Muscle of back (tissue), 11 donors: ENCODE measurements around the gene EEF1AKMT1. TPM values are rescaled to one million over a fixed set of nuclear protein-coding genes. Genes with fewer than 3 reads are reported as not detected.

Source experiments
- DNase-seq, 3 donors: peaks; one replicate each; pipeline versions ENCODE4 v3.0.0 to v3.0.0-alpha.2; 2013
- polyA plus RNA-seq, 10 donors: library from polyadenylated mRNA; unstranded; fragments of 120-200 nt; gene quantifications; one replicate each; pipeline ENCODE4 v1.2.1, GENCODE V29; 2013; ENCODE audit not compliant: insufficient read length in 10 of 10

The EEF1AKMT1 gene
- polyA plus RNA-seq, 10 donors, result 10.5 to 14.6 (median 12.4) TPM

DNA sequence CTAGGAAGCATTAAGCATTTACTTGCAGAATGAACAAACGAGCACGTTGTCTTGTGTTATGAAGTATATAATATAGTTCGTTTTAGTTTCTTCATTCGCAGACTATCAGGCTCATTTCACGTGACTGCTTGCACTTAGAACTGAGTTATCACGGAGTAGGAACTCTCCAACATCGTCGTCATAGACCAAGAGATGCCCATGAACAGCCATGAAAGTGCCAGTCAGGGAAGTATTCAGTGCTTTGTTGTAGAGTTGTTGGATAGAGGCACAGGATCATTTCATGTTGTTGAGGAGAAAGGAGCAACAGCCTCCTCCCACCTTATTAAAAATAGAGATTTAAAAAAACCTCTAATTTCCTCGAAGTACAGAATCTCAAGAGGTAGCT is 71.2 kb downstream of the EEF1AKMT1 start:
- peak in 1 of 3 donors; percentile 61 for DNase-seq

DNA sequence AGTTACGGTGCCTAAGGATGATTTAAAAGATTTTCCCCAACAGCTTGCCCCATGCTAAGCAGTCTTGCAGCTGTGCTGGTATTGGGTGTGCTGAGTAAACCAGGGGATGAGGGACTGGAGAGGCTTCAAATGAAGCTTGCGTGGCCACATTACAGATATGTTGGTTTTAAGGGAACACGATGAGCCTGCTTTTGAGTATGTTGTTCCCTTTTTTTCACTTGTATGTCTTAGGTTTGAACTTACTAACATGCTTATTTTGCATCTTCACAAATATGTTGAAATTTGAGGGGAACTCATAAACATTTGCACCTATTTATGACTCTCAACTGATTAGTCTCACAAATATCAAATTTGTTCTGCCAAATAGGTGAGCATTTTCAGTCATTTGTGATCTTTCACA is 72.3 kb downstream of the EEF1AKMT1 start:
- no peak for DNase-seq

DNA sequence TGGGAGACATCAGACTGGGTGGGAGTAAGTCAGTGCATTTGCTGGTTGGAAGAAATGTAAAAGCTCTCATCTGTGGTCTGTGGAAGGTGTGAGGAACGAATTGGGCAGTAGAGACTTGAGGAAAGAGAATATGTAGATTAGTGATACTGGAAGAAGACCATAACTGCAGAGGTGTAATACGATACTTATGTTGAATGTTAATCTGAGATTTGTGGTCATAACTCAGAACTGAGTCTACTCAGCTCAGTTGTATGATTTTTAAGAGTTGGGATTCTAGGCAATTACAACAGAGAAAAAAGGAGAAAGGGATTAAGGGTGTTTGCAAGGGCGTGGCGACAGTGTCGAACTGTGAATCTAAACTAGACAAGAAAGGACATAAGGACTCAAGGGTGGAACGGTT is 73.5 kb downstream of the EEF1AKMT1 start:
- no peak for DNase-seq

DNA sequence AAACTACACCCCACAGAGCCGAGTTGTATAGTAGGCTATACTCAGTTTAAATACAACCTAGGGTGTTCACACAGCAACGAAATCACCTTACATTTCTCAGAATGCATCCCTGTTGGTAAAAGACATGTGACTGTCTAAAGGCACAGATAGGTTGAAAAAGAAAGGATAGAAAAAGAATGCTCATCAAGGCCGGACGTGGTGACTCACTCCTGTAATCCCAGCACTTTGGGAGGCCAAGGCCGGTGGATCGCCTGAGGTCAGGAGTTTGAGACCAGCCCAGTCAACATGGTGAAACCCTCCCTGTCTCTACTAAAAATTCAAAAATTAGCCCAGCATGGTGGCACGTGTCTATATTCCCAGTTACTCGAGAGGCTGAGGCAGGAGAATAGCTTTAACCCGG is 74.0 kb downstream of the EEF1AKMT1 start:
- DNase-seq, result no peak

DNA sequence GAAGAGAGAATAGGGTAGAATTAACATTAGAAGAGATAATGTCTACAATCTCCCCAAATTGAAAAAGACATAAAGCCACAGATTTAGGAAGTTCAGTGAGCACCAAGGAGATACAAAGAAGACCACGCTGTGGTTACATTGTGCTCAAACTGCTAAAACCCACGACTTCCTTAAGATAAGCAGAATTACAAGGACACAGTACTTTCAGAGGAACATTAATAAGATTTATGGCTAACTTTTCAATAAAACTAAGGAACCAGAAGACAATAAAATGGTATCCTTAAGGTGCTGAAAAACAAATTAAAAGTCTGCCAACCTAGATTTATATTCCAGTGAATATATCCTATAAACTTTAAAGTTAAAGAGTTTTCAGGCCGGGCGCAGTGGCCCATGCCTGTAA is 77.7 kb downstream of the EEF1AKMT1 start:
- DNase-seq, result no peak

DNA sequence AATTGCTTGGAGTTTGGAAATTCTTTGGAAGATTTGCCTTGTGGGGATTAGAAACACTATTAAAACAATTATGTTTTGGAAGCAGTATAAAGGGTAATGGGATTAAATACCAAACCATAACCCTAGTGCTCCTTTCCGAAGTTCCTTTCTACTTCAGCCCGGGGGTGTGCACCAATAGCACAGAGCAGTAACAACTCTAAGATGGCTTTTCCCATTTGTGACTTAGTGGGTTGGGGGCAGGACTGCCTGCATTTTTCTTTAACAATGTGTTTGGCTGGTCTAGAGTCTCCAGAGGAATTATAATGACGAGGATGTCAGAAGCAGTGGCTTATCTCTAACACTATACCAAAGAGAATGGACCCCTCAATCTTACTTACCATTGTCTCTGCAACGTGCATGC is 82.1 kb downstream of the EEF1AKMT1 start:
- DNase-seq, result no peak

DNA sequence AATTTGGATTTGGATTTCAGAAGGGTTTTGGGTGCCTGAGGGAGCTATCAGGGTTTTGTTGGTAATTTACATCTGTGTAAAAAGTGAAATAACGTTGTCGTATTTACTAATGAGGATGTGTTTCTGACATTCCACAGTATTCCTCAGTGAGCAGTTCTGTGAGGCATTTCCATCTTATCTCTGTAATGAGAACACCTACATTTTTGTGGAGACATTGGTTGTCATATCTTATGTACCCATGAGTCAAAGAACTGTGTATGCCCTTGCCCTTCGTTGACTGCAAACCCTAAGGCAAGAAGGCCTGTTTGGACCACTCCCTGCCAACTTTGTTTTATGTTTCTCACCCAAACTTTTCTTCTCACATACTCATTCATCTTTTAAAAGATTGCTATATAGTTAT is 84.5 kb downstream of the EEF1AKMT1 start:
- DNase-seq, result no peak

DNA sequence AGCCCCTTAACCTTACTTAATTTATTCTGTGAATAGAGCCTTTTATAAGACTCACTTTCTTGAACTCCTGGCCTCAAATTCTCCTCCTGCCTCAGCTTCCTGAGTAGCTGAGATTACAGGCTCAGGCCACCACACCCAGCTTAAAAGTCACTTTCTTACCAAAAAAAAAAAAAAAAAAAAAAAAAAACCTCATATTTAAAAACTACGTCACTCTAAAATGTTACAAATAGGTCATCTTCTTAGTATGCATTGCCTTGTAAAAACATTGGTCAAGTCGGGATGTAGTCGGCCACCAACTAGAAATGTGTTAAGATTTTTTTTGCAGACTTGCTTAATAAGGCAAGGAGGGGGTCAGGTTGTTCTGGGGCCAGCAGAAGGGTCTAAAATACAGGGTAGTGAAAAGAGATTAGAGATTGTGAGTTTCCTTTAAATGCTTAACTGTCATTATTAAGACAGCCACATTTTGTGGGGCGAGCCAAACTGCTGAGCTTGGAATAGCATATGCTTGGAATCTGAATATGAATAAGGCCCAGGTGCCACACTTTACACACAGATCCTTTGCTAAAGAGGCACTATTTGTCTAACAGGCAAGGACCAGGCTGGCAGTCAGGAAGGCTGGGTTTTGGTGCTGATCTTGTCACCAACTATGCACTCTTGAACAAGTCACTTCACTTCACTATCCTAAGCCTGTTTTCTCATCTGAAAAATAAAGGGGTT is 86.7 kb downstream of the EEF1AKMT1 start:
- no peak for DNase-seq

DNA sequence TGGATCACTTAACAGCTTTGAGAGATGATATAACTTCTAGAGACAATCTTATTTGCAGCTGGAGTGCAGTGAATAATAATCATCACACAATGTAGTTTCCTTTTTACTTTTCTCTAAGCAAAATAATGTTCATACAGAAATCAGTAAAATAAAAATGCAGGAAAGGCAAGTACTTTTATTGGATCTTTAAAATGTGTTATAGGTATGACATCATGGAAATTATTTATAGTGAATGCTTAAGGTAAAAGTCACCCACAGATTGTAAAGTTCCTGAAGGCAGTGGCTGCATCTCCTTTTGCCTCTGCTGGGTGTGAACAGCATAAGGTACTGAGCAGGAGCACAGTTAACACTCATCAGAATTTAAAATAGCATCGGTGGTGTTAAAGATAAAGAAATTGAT is 87.6 kb downstream of the EEF1AKMT1 start:
- no peak for DNase-seq

DNA sequence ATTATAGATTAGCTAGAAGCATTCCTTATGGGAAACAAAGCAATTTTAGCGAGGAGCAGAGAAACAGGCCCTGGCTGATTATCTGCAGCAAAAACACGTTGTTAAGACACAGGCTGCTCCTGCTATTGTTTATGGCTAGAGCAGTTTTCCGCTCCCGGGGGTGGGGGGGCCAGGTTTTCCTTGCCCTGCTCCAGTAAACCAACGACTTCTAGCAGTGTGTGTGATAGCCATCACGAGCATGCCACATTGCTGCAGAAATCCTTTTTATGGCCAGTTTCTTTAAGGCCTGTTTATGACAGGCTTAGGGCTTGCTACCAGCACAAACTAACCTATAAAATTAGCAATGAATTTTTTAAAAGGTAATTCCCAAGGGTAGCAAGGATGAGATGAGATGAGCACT is 88.7 kb downstream of the EEF1AKMT1 start:
- no peak for DNase-seq

DNA sequence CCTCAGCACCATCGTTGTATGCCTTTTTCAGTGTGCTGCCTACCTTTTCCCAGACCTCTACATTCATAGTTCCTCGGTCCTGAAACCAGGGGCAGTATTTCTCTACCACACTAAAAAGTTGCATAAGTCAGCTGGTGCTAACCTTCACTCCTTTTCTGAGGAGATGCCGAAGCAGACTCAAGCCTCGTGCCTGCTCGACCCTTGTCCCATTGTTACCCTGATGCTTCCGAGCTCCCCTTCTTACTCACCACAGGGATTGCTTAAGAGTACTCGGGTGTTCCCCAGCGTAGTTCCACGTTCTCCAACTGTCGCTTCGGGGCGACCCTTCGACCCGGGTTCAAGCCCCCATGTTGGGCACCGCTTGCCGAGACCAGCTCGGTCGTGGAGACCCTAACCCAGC is 89.2 kb downstream of the EEF1AKMT1 start:
- DNase-seq, result no peak

DNA sequence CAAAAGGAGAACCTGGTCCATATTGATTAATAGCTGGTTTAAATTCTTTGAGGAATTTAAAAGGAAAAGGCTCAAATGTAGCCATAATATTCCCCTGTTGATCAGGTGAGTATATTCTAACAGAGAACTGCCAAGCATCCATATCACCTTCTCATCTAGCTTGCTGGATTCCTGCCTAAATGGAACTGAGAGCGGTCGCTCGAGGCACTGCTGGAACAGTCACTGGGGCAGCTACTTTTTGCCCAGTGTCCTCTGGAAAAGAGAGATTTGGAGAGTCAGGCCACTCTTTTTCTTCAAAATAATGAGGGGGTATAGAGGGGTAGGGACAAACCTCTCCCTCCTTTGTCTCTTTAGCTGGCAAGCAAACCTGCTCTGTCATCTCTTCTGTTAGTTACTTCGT is 89.7 kb downstream of the EEF1AKMT1 start:
- no peak for DNase-seq

DNA sequence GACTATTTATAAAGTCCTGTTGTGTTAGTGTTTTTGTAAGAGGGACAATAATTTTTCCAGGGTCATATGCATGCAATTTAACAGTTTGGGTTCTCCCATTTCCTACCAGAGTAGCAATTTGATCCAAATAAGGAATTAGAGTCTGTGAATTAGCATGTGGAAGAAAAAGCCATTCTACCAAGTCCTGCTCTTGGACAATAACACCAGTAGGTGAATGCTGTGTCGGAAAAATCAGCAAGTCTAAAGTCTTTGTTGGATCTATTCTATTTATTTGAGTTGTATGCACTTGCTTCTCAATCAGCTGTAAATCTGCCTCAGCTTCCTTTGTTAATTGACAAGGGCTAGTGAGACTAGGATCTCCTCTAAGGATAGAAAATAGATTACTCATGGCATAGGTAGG is 91.7 kb downstream of the EEF1AKMT1 start:
- no peak for DNase-seq

DNA sequence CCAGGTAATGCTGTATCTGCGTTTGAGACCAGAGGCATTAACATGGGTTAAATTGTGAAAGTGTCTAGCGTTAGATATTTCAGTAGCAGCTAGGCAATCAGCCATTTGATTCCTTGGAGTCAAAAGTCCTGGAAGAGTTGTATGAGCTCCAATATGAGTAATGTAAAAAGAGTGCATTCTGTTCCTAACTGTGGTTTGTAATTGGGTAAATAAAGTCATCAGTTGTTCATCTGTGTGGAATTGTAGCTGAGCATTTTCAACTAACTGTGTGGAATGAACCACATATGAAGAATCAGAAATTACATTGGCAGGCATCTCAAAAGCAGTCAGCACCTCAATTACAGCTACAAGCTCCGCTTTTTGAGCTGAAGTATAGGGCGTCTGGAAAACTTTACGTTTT is 92.3 kb downstream of the EEF1AKMT1 start:
- DNase-seq, result peak in 2 of 3 donors; percentile 34 to 66

DNA sequence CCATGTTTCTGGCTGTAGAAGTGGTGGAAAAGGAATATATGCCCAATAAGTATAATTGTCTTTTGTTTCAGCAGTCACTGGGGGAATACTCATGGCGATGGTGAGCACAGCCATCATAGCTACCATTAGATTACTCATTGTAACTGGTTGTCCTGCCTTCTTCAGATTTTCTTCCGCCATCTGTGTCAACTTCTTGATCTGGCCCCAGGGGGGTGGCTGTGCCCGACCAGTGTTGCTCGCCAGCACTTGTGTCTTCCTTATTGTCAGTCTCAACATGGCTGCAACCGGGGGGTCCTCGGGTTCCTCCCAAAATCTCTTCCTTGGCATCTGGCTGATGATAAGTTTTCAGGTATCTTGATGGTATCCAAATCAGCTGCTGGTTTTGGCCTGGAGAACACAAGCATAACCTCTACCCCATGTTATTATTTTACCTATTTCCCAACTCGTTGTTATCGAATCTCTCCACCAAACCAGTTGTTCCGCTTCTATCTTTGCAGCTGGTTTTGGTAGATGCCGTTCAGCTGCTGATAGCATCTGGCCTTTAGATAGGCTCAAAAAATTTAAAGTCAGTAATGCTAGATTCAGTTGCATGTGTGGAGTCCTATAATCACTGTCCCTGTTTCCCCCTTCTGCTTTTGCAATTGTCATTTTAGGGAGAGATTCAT is 93.2 kb downstream of the EEF1AKMT1 start:
- no peak for DNase-seq

DNA sequence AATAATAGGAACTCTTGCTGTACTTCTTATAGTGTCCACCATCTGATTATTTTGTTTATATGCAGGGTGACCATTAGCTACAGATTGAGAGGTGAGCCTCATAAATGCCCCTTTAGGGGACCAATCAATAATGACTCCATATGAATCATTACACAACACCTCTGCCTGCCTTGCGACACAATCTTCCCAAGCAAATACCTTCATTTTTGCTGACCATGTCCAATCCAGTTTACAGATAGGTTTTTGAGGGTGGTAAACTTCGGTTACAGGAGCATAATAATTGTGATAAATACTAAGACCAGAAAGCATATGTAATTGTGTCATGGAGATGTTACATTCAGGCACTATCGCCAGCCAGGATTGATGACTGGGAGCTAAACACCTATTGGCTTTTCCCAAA is 93.9 kb downstream of the EEF1AKMT1 start:
- no peak for DNase-seq

Other genes starting within 250 kb of the EEF1AKMT1 start
- 10 to 100 TPM; 20.7 to 35.3 (median 27.9) TPM for gene CRYL1, start 248.1 kb downstream of the EEF1AKMT1 start, polyA plus RNA-seq
- 10 to 100 TPM; 11.7 to 20.6 (median 14.2) TPM for gene IFT88, start 206.8 kb downstream of the EEF1AKMT1 start, polyA plus RNA-seq
- gene IL17D, start 70.3 kb downstream of the EEF1AKMT1 start, polyA plus RNA-seq, result 10 to 100 TPM; 21.9 to 47.8 (median 34.8) TPM
- 10 to 100 TPM; 18.9 to 40.3 (median 29.4) TPM for gene XPO4, start 128.8 kb upstream of the EEF1AKMT1 start, polyA plus RNA-seq